Astrocyte (in vitro differentiated cells and primary cell): ENCODE data around the gene TMC2.

Source experiments
- EZH2 ChIP-seq: IDR thresholded peaks from 2 replicates; pipeline ENCODE4 v1.6.1; 2012; ENCODE audit warnings: mild to moderate bottlenecking, low read length, inconsistent platforms; ENCODE audit not compliant: insufficient read depth
- TF ChIP-seq, protein P1 (sequence below): IDR thresholded peaks from 2 replicates; pipeline ENCODE4 v1.5.1; 2011; ENCODE audit warnings: low read depth, mild to moderate bottlenecking, inconsistent platforms, low read length, moderate library complexity; ENCODE audit not compliant: insufficient read depth

DNA sequence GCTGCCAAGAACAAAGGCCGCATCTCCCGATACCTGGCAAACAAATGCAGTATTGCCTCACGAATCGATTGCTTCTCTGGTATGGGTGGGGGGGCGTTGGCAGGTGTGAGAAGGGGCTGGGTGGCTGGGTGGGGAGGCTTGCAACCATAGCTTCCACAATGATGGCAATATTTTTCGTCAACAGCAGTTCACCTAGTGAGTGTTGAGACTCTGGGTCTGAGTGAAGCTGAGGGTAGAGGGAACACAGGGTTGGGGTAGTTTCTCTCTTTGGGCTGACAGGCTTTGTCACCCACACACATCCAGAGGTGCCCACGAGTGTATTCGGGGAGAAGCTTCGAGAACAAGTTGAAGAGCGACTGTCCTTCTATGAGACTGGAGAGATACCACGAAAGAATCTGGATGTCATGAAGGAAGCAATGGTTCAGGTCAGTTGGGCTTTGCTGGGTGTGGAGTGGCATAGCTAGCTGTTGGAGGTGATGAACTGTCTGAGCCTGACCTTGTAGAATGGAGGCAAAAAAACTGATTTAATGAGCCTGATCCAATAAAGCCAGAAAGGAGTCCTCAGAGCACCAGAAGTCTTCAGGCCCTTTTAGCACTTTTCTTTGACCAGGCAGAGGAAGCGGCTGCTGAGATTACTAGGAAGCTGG, 120.2 kb downstream of the TMC2 start:
- TF ChIP-seq, protein P1, sequence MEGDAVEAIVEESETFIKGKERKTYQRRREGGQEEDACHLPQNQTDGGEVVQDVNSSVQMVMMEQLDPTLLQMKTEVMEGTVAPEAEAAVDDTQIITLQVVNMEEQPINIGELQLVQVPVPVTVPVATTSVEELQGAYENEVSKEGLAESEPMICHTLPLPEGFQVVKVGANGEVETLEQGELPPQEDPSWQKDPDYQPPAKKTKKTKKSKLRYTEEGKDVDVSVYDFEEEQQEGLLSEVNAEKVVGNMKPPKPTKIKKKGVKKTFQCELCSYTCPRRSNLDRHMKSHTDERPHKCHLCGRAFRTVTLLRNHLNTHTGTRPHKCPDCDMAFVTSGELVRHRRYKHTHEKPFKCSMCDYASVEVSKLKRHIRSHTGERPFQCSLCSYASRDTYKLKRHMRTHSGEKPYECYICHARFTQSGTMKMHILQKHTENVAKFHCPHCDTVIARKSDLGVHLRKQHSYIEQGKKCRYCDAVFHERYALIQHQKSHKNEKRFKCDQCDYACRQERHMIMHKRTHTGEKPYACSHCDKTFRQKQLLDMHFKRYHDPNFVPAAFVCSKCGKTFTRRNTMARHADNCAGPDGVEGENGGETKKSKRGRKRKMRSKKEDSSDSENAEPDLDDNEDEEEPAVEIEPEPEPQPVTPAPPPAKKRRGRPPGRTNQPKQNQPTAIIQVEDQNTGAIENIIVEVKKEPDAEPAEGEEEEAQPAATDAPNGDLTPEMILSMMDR: no peak
- TF ChIP-seq EZH2: no peak
